Heart left ventricle (tissue), 16 donors: Measurements from ENCODE around the gene ERCC2. TPM values are rescaled to one million over a fixed set of nuclear protein-coding genes. Genes with fewer than 3 reads are reported as not detected.

ENCODE experiments used
- ATAC-seq, 4 donors: fragments of 200-7000 bp; cut with Tn5 transposase; one replicate each; pipeline ENCODE4 v1.9.1; 2020 to 2022; ENCODE audit warnings: moderate library complexity in 4 of 4, mild to moderate bottlenecking in 3 of 4, moderate number of reproducible peaks in 1 of 4
- DNase-seq, 5 donors: peaks; one replicate each; pipeline ENCODE4 v3.0.0-alpha.2; 2020
- H3K27ac ChIP-seq, 12 donors: fragments of 200-600 bp; sonication (generic) in 4 of 12; one replicate each; pipeline versions ENCODE4 v1.5.0 to v1.8.0; 2016 to 2022; ENCODE audit warnings: mild to moderate bottlenecking in 2 of 12
- H3K27me3 ChIP-seq, 9 donors: fragments of 200-600 bp; sonication (generic) in 2 of 9; one replicate each; pipeline versions ENCODE4 v1.5.1 to v1.8.0; 2016 to 2022; ENCODE audit warnings: mild to moderate bottlenecking in 3 of 9
- H3K36me3 ChIP-seq, 9 donors: fragments of 200-600 bp; sonication (generic) in 2 of 9; one replicate each; pipeline versions ENCODE4 v1.5.0 to v1.8.0; 2018 to 2022; ENCODE audit warnings: mild to moderate bottlenecking in 2 of 9
- H3K4me1 ChIP-seq, 12 donors: fragments of 200-600 bp; sonication (generic) in 4 of 12; one replicate each; pipeline versions ENCODE4 v1.5.0 to v1.8.0; 2016 to 2022; ENCODE audit warnings: mild to moderate bottlenecking in 3 of 12
- H3K4me3 ChIP-seq, 12 donors: fragments of 200-600 bp; sonication (generic) in 4 of 12; one replicate each; pipeline versions ENCODE4 v1.5.0 to v1.8.0; 2017 to 2022; ENCODE audit warnings: mild to moderate bottlenecking in 9 of 12, moderate library complexity in 4 of 12
- H3K9me3 ChIP-seq, 12 donors: fragments of 200-600 bp; sonication (generic) in 4 of 12; one replicate each; pipeline versions ENCODE4 v1.5.0 to v1.8.0; 2016 to 2022; ENCODE audit warnings: mild to moderate bottlenecking in 1 of 12
- POLR2A ChIP-seq, 2 donors: fragments of 450-650 bp; IDR thresholded peaks; one replicate each; pipeline ENCODE4 v1.6.1; 2017; ENCODE audit warnings: antibody characterized with exemption in 2 of 2, mild to moderate bottlenecking in 2 of 2, moderate library complexity in 2 of 2
- WGBS, 4 donors: extraction: QIAGEN DNeasy Blood & Tissue Kit in 2 of 4; methylation state at CpG; one replicate each; pipeline versions ENCODE4 v1.1.5 to v1.1.7; 2013 to 2018; 5-methylcytosine and 5-hydroxymethylcytosine counted together
- intact Hi-C, 10 donors: fragments of 100-400 bp; cut with DNase I; formaldehyde crosslinking; loops; one replicate each; pipeline versions ENCODE4 v1.11.1 to v1.14.2; 2022
- polyA plus RNA-seq, 2 donors: library from polyadenylated mRNA; stranded (reverse); fragments of 200-250 nt; gene quantifications; one replicate each; pipeline ENCODE4 v1.2.3, GENCODE V29; 2013
- total RNA-seq, 9 donors: library from RNA; depleted of rRNA in 2 of 9; stranded (reverse); fragments of >200 nt in 2 of 9; fragmentation: NEBNext Ultra II Directional in 3 of 9; extraction: Animal tissue kit (Norgen Biotek cat#: 25700) in 3 of 9; gene quantifications; one replicate each; pipeline versions ENCODE4 v1.1.0 to v1.2.4, GENCODE V29; 2016 to 2023
- TF ChIP-seq, protein P1 (sequence below), 12 donors: fragments of 200-600 bp; sonication (generic) in 4 of 12; IDR thresholded peaks; one replicate each; pipeline versions ENCODE4 v1.5.0 to v1.8.0; 2018 to 2022; ENCODE audit warnings: antibody characterized with exemption in 12 of 12, mild to moderate bottlenecking in 5 of 12
- donor health status: ischemic (EF 13 %, LVEDD 7.1; RV severe dilation, severe dysfunction).
- donor health status: healthy with polysubstance abuse.
- donor health status: DM: no; HTN: yes; CAD: no.
- donor health status: DM: no; HTN: no; CAD: no.
- donor health status: ischemic (EF 25% LVEDD 6.9; RV normal size, moderate dysfunction).
- donor health status: ischemic (EF 25% LVEDD 5.7; RV mildly dilated, moderate dysfunction).
- donor health status: healthy.
- donor health status: DM: yes; HTN: yes; CAD: no.
- donor health status: ischemic (EF 35%, LVEDD 5.7; RV mildly dilated, moderate dysfunction).
- donor health status: nonischemic (EF 11% LVEDD 7.7; RV severe dilation, severe dysfunction).
- donor health status: DM: yes; HTN: yes; CAD: no.
- donor health status: PGD.
- donor health status: ischemic (EF 29% LVEDD 5.4; RV normal size, mild dysfunction).
- donor health status: nonischemic (EF 23%, LVEDD 6.1; RV moderate dilation, normal function).

Gene ERCC2
- total and polyA plus RNA-seq, 11 donors = 5.8 to 24.1 (median 12.4) TPM

DNA sequence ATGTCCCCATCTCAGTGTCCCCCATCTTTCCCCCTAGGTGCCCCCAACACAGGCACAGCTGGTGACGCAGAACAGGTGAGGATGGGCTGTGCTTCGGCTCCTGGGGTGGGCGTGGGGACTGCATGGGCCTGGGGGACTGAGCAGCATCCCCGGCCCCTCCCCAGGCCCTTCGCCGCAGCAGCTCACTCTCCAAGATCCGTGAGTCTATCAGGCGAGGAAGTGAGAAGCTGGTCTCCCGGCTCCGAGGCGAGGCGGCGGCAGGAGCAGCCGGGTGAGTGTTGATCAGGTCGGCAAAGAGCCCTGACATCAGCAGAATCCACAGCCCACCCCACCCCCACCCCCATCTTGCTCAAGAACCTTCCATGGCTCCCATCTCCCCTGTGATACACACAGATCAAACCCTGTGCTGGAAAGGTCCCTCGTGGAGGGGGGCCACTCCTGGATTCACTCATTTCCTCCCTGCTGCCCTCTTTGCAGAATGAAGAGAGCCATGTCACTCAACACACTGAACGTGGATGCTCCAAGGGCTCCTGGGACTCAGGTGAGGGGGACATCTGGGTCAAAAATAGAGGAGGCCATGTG is 19.8 kb downstream of the ERCC2 start:
- H3K27me3 ChIP-seq = peaks cover 0 to 24% (median 7%) of the 10 kb centered on the region in 9 donors
- no peak overlapping the region for H3K4me3 ChIP-seq
- peaks cover 0 to 40% (median 25%) of the 10 kb centered on the region in 9 donors for H3K36me3 ChIP-seq
- ATAC-seq (no peak), DNase-seq (no peak)
- TF ChIP-seq, protein P1, sequence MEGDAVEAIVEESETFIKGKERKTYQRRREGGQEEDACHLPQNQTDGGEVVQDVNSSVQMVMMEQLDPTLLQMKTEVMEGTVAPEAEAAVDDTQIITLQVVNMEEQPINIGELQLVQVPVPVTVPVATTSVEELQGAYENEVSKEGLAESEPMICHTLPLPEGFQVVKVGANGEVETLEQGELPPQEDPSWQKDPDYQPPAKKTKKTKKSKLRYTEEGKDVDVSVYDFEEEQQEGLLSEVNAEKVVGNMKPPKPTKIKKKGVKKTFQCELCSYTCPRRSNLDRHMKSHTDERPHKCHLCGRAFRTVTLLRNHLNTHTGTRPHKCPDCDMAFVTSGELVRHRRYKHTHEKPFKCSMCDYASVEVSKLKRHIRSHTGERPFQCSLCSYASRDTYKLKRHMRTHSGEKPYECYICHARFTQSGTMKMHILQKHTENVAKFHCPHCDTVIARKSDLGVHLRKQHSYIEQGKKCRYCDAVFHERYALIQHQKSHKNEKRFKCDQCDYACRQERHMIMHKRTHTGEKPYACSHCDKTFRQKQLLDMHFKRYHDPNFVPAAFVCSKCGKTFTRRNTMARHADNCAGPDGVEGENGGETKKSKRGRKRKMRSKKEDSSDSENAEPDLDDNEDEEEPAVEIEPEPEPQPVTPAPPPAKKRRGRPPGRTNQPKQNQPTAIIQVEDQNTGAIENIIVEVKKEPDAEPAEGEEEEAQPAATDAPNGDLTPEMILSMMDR (IDR thresholded peaks at IDR 0.05) = no peak
- TF ChIP-seq POLR2A (IDR thresholded peaks at IDR 0.05) = no peak
- intact Hi-C loops = no loop called here
- no peaks in the 10 kb centered on the region for H3K9me3 ChIP-seq
- H3K27ac ChIP-seq = no peak overlapping the region
- WGBS, 4 donors = 83 to 87% (median 86%) methylated on average over 16 to 17 of the region's 17 CpGs
- no peaks in the 10 kb centered on the region for H3K4me1 ChIP-seq

DNA sequence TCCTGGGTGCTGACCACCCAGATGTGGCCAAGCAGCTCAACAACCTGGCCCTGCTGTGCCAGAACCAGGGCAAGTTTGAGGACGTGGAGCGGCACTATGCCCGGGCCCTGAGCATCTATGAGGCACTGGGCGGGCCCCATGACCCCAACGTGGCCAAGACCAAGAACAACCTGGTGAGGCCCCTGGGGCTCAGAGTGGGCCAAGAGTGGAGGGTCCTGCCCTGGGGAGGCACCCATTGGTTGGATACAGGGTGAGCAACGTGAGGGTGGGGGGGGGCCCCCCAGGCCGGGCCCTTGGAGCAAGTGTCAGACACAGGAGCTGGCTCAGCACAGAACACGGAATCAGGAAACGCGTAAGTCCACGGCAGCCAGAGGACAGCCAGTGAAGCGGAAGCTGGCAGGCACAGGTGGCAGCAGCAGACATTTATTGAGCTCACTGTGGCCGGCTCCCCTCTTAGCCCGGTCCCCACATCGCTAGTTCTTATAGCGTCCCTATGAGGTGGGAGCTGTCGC is 20.9 kb downstream of the ERCC2 start:
- 87 to 89% (median 89%) methylated on average over 12 to 17 of the region's 17 CpGs for WGBS, 4 donors
- H3K36me3 ChIP-seq = peaks cover 0 to 37% (median 22%) of the 10 kb centered on the region in 9 donors
- DNase-seq (no peak), ATAC-seq (no peak)
- no peaks in the 10 kb centered on the region for H3K9me3 ChIP-seq
- TF ChIP-seq POLR2A (IDR thresholded peaks at IDR 0.05) = no peak
- TF ChIP-seq, protein P1 (IDR thresholded peaks at IDR 0.05) = no peak
- H3K27ac ChIP-seq = no peak overlapping the region
- no peak overlapping the region for H3K4me3 ChIP-seq
- intact Hi-C loops = loop anchor here in 1 of 10 donors (10.0 kb wide), 2 partner anchors 155 to 445 kb away; partner anchors contain the start of gene APOE
- no peaks in the 10 kb centered on the region for H3K4me1 ChIP-seq
- H3K27me3 ChIP-seq = peaks cover 0 to 24% (median 7%) of the 10 kb centered on the region in 9 donors

GRCh38 chr19:45349126-45349415 is 21.3 kb downstream of the ERCC2 start:
- no peak for TF ChIP-seq POLR2A (IDR thresholded peaks at IDR 0.05)
- TF ChIP-seq, protein P1 (IDR thresholded peaks at IDR 0.05) = no peak
- peaks cover 0 to 32% (median 18%) of the 10 kb centered on the region in 9 donors for H3K36me3 ChIP-seq
- DNase-seq = no peak
- H3K9me3 ChIP-seq = no peaks in the 10 kb centered on the region
- no peak overlapping the region for H3K4me3 ChIP-seq
- 51 to 76% (median 69%) methylated on average over 3 of the region's 3 CpGs for WGBS, 4 donors
- intact Hi-C loops = loop anchor here in 1 of 10 donors (10.0 kb wide), 2 partner anchors 154 to 444 kb away; partner anchors contain the start of gene APOE
- no peaks in the 10 kb centered on the region for H3K4me1 ChIP-seq
- H3K27ac ChIP-seq = no peak overlapping the region
- peaks cover 0 to 24% (median 7%) of the 10 kb centered on the region in 9 donors for H3K27me3 ChIP-seq
- no peak for ATAC-seq

DNA sequence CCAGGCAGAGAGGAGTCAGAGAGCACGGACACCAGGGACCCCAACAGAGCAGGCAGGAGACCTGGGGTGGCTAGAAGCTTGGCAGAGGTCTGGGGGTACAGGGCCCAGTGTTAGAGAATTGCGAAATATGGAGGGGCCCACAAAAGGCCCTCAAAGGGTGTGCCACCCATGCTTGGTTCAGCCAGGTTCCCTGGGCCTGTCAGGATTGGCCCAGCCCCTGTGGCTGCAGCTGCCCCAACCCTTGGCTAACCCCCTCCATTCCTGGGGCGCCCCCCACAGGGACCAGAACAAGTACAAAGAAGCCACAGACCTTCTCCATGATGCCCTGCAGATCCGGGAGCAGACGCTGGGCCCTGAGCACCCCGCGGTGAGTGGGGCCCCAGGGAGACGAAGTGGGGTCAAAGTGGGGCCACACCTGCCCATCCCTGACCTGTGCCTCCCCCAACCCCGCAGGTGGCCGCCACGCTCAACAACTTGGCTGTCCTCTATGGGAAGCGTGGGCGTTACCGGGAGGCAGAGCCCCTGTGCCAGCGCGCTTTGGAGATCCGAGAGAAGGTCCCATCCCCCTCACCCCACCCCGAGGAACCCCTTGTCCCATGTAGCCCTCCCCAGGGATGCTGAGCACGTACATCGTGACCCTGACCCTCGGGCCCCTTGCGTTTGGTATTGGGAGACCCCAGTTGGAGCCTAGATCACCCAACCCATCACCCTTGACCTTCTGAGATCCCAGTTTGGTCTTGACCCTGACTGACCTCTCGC is 21.8 kb downstream of the ERCC2 start:
- H3K4me1 ChIP-seq = no peaks in the 10 kb centered on the region
- TF ChIP-seq, protein P1 (IDR thresholded peaks at IDR 0.05) = no peak
- TF ChIP-seq POLR2A (IDR thresholded peaks at IDR 0.05) = no peak
- no peaks in the 10 kb centered on the region for H3K9me3 ChIP-seq
- DNase-seq = no peak
- H3K36me3 ChIP-seq = peaks cover 0 to 28% (median 16%) of the 10 kb centered on the region in 9 donors
- no peak for ATAC-seq
- WGBS, 4 donors = 75 to 81% (median 78%) methylated on average over 9 to 23 of the region's 23 CpGs
- H3K4me3 ChIP-seq = no peak overlapping the region
- intact Hi-C loops = loop anchor here in 1 of 10 donors (10.0 kb wide), 2 partner anchors 154 to 444 kb away; partner anchors contain the start of gene APOE
- H3K27ac ChIP-seq = no peak overlapping the region
- peaks cover 0 to 24% (median 7%) of the 10 kb centered on the region in 9 donors for H3K27me3 ChIP-seq
